RWPE2 (cell line): ENCODE data around the gene PRKCSH.
A peak's percentile ranks its signal among the peaks of the same experiment; 100 is the strongest.

Experiments
- ATAC-seq: fragments of 200-7000 bp; cut with Tn5 transposase; 3 replicates; pipeline ENCODE4 v1.9.1; 2021; ENCODE audit warnings: low read depth
- DNase-seq: peaks from one replicate; pipeline ENCODE4 v3.0.0-alpha.2; 2020; ENCODE audit warnings: low spot score
- H3K27ac ChIP-seq: fragments of 450-650 bp; 2 replicates; pipeline ENCODE4 v1.5.1; 2017; ENCODE audit warnings: mild to moderate bottlenecking; ENCODE audit not compliant: poor library complexity, severe bottlenecking
- H3K27me3 ChIP-seq: fragments of 250-450 bp; sonication (Bioruptor Pico); 2 replicates; pipeline ENCODE4 v1.5.1; 2021; ENCODE audit warnings: mild to moderate bottlenecking, moderate library complexity; ENCODE audit not compliant: insufficient read depth, poor library complexity, severe bottlenecking
- H3K36me3 ChIP-seq: fragments of 250-450 bp; sonication (Bioruptor Pico); 2 replicates; pipeline ENCODE4 v1.5.1; 2020; ENCODE audit warnings: low read depth, mild to moderate bottlenecking, moderate library complexity
- H3K4me1 ChIP-seq: fragments of 250-450 bp; sonication (Bioruptor Pico); 2 replicates; pipeline ENCODE4 v1.5.1; 2021; ENCODE audit warnings: mild to moderate bottlenecking, moderate library complexity; ENCODE audit not compliant: insufficient read depth, poor library complexity, severe bottlenecking
- H3K4me3 ChIP-seq: fragments of 250-450 bp; sonication (Bioruptor Pico); 2 replicates; pipeline ENCODE4 v1.5.1; 2021; ENCODE audit warnings: mild to moderate bottlenecking, moderate library complexity; ENCODE audit not compliant: severe bottlenecking
- H3K9me3 ChIP-seq: fragments of 250-450 bp; sonication (Bioruptor Pico); 2 replicates; pipeline ENCODE4 v1.5.1; 2021; ENCODE audit warnings: mild to moderate bottlenecking, moderate library complexity; ENCODE audit not compliant: severe bottlenecking
- CTCF ChIP-seq: fragments of 450-650 bp; IDR thresholded peaks from one replicate; pipeline ENCODE4 v1.5.1; 2017; ENCODE audit warnings: mild to moderate bottlenecking, moderate library complexity; ENCODE audit not compliant: poor library complexity, severe bottlenecking

Gene PRKCSH

GRCh38 chr19:11437955-11438354 lies 2.5 kb downstream of the PRKCSH start:
- no peak for DNase-seq

GRCh38 chr19:11444059-11444458 lies 8.6 kb downstream of the PRKCSH start:
- H3K4me3 ChIP-seq, result no peak overlapping the region
- no peak for DNase-seq
- no peaks in the 10 kb centered on the region for H3K9me3 ChIP-seq
- H3K27ac ChIP-seq, result peak overlapping the region; percentile 48
- H3K36me3 ChIP-seq, result peaks cover 87% of the 10 kb centered on the region
- peaks cover 12% of the 10 kb centered on the region for H3K4me1 ChIP-seq
- H3K27me3 ChIP-seq, result no peaks in the 10 kb centered on the region
- no peak for TF ChIP-seq CTCF
- ATAC-seq, result peak; percentile 76

More at GRCh38 chr19:11437955-11438354, 2.5 kb downstream of the PRKCSH start:
- H3K9me3 ChIP-seq, result no peaks in the 10 kb centered on the region
- TF ChIP-seq CTCF, result no peak
- no peak for ATAC-seq
- no peaks in the 10 kb centered on the region for H3K27me3 ChIP-seq
- peaks cover 64% of the 10 kb centered on the region for H3K36me3 ChIP-seq
- no peak overlapping the region for H3K4me3 ChIP-seq
- no peak overlapping the region for H3K27ac ChIP-seq
- H3K4me1 ChIP-seq, result peaks cover under 1% of the 10 kb centered on the region

GRCh38 chr19:11445141-11445540 lies 9.7 kb downstream of the PRKCSH start:
- Histone ChIP-seq H3K27me3 (no peaks in the 10 kb centered on the region), H3K4me1 (peaks cover 12% of the 10 kb centered on the region), H3K27ac (no peak overlapping the region), H3K9me3 (no peaks in the 10 kb centered on the region), H3K4me3 (no peak overlapping the region), H3K36me3 (peaks cover 85% of the 10 kb centered on the region)
- ATAC-seq (no peak), DNase-seq (no peak)
- TF ChIP-seq CTCF, result no peak

GRCh38 chr19:11446271-11446651 lies 10.8 kb downstream of the PRKCSH start:
- Histone ChIP-seq H3K9me3 (no peaks in the 10 kb centered on the region), H3K27me3 (no peaks in the 10 kb centered on the region), H3K27ac (no peak overlapping the region), H3K4me3 (no peak overlapping the region), H3K36me3 (peaks cover 74% of the 10 kb centered on the region), H3K4me1 (peaks cover 12% of the 10 kb centered on the region)
- TF ChIP-seq CTCF, result no peak
- DNase-seq, result no peak
- ATAC-seq, result no peak

GRCh38 chr19:11446652-11447301 lies 11.3 kb downstream of the PRKCSH start:
- Histone ChIP-seq H3K4me1 (peaks cover 12% of the 10 kb centered on the region), H3K27ac (no peak overlapping the region), H3K27me3 (no peaks in the 10 kb centered on the region), H3K36me3 (peaks cover 69% of the 10 kb centered on the region), H3K4me3 (no peak overlapping the region), H3K9me3 (no peaks in the 10 kb centered on the region)
- DNase-seq (no peak), ATAC-seq (peak; percentile 53; the same call in 2 of the 3 replicates)
- peak; percentile 51 for TF ChIP-seq CTCF
